Vagina (tissue), 2 donors: ENCODE measurements around the gene FLT1.

ENCODE experiments used
- POLR2A ChIP-seq, 2 donors: fragments of 450-650 bp; IDR thresholded peaks; one replicate each; pipeline ENCODE4 v1.6.1; 2017; ENCODE audit warnings: antibody characterized with exemption in 2 of 2, mild to moderate bottlenecking in 2 of 2, moderate library complexity in 2 of 2
- POLR2AphosphoS5 ChIP-seq, 2 donors: sonication (generic); formaldehyde crosslinking; IDR thresholded peaks; one replicate each; pipeline ENCODE4 v1.9.0; 2017; ENCODE audit warnings: antibody characterized with exemption in 2 of 2, mild to moderate bottlenecking in 2 of 2, low read depth in 1 of 2; ENCODE audit not compliant: insufficient read depth in 1 of 2
- TF ChIP-seq, protein P1 (sequence below), 3 experiments: fragments of 450-650 bp in 2 of 3; fragments of 200-600 bp in 1 of 3; sonication (generic) in 1 of 3; IDR thresholded peaks; one replicate each; pipeline ENCODE4 v1.5.1; 2017 to 2019; ENCODE audit warnings: antibody characterized with exemption in 3 of 3, mild to moderate bottlenecking in 2 of 3, moderate library complexity in 2 of 3

DNA sequence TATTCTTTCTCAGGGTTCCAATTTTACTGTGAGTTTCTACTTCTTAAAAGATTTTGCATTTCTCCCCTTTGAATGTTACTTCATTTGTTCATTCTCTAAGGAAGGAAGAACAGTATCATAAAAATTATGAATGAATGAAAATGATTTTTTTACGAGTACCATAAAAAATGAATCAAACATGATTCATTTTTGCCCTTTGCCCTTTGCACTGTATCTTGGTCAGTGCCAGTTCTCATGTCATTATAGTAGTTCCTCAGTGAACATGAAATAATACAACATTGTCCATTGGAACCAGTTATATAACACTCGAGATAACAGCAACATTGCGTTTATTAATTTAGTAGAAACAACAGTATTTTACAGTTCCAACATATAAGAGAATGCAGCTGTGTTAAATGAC, 28.8 kb downstream of the FLT1 start:
- TF ChIP-seq POLR2A (IDR thresholded peaks at IDR 0.05) (no peak), POLR2AphosphoS5 (IDR thresholded peaks at IDR 0.05; ENCODE audit: insufficient read depth in 1 of 2, low read depth in 1 of 2) (no peak)
- TF ChIP-seq, protein P1, sequence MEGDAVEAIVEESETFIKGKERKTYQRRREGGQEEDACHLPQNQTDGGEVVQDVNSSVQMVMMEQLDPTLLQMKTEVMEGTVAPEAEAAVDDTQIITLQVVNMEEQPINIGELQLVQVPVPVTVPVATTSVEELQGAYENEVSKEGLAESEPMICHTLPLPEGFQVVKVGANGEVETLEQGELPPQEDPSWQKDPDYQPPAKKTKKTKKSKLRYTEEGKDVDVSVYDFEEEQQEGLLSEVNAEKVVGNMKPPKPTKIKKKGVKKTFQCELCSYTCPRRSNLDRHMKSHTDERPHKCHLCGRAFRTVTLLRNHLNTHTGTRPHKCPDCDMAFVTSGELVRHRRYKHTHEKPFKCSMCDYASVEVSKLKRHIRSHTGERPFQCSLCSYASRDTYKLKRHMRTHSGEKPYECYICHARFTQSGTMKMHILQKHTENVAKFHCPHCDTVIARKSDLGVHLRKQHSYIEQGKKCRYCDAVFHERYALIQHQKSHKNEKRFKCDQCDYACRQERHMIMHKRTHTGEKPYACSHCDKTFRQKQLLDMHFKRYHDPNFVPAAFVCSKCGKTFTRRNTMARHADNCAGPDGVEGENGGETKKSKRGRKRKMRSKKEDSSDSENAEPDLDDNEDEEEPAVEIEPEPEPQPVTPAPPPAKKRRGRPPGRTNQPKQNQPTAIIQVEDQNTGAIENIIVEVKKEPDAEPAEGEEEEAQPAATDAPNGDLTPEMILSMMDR (IDR thresholded peaks at IDR 0.05), result no peak
